GM18498 (cell line): ENCODE results near the gene CPA1.
A peak's percentile ranks its signal among the peaks of the same experiment; 100 is the strongest.

Experiments used
- ATAC-seq: cut with Tn5 transposase; IDR thresholded peaks from one replicate; pipeline ENCODE4 v1.9.1; 2021; ENCODE audit warnings: mild to moderate bottlenecking, moderate library complexity; ENCODE audit not compliant: unreplicated experiment

CPA1 gene

GRCh38 chr7:130393841-130394411 lies 13.6 kb downstream of the CPA1 start:
- ATAC-seq: no peak

GRCh38 chr7:130394421-130395195 lies 14.3 kb downstream of the CPA1 start:
- ATAC-seq: peak; percentile 53

- no peak for ATAC-seq
These were observed 15.1 kb downstream of the CPA1 start for GRCh38 chr7:130395421-130395820.

- ATAC-seq: no peak
These were observed 15.8 kb downstream of the CPA1 start for GRCh38 chr7:130396109-130396508.

- no peak for ATAC-seq
These were observed 16.9 kb downstream of the CPA1 start for GRCh38 chr7:130397051-130397757.

- ATAC-seq: no peak
These were observed 17.4 kb downstream of the CPA1 start for GRCh38 chr7:130397758-130398073.

- ATAC-seq: no peak
These were observed 18.3 kb downstream of the CPA1 start for GRCh38 chr7:130398526-130399090.

- ATAC-seq: no peak
These were observed 19.9 kb downstream of the CPA1 start for GRCh38 chr7:130400120-130400572.

GRCh38 chr7:130401101-130401500 lies 20.8 kb downstream of the CPA1 start:
- no peak for ATAC-seq

GRCh38 chr7:130401578-130401977 lies 21.3 kb downstream of the CPA1 start:
- no peak for ATAC-seq

- no peak for ATAC-seq
These were observed 24.7 kb downstream of the CPA1 start for GRCh38 chr7:130405003-130405402.

GRCh38 chr7:130409067-130409711 lies 28.9 kb downstream of the CPA1 start:
- ATAC-seq: no peak

- ATAC-seq: no peak
These were observed 29.4 kb downstream of the CPA1 start for GRCh38 chr7:130409712-130410072.

GRCh38 chr7:130410868-130411541 lies 30.7 kb downstream of the CPA1 start:
- ATAC-seq: no peak

GRCh38 chr7:130413201-130413600 lies 32.9 kb downstream of the CPA1 start:
- no peak for ATAC-seq

- ATAC-seq: no peak
These were observed 34.7 kb downstream of the CPA1 start for GRCh38 chr7:130415006-130415405.

- ATAC-seq: no peak
These were observed 36.9 kb downstream of the CPA1 start for GRCh38 chr7:130417213-130417612.

- no peak for ATAC-seq
These were observed 38.0 kb downstream of the CPA1 start for GRCh38 chr7:130418306-130418705.

- no peak for ATAC-seq
These were observed 39.4 kb downstream of the CPA1 start for GRCh38 chr7:130419658-130420057.

- no peak for ATAC-seq
These were observed 40.8 kb downstream of the CPA1 start for GRCh38 chr7:130420943-130421578.
